Panc1 (cell line): Measurements from ENCODE around the gene ATXN2. TPM values are rescaled to one million over a fixed set of nuclear protein-coding genes. Genes with fewer than 3 reads are reported as not detected.

ENCODE experiments used
- ATAC-seq: fragments of 200-7000 bp; cut with Tn5 transposase; 2 replicates; pipeline ENCODE4 v1.9.1; 2020; ENCODE audit warnings: mild to moderate bottlenecking, moderate library complexity
- BruUV-seq: library from RNA; stranded (reverse); fragments of 400-500 nt; replicated peaks from 2 replicates; lab custom pipeline; 2021; lab: Mats Ljungman, UMichigan
- CTCF ChIA-PET: fragments of 300-600 bp; sonication (Branson Sonifier 250); formaldehyde crosslinking; loops from one replicate; lab custom pipeline; 2022; ENCODE audit warnings: antibody characterized with exemption; lab: Charles Lee
- POLR2A ChIA-PET: fragments of 300-600 bp; sonication (Branson Sonifier 250); formaldehyde crosslinking; loops from one replicate; lab custom pipeline; 2022; ENCODE audit warnings: antibody characterized with exemption; lab: Charles Lee
- DNase-seq: peaks from one replicate; pipeline ENCODE4 v3.0.0-alpha.2; 2010; ENCODE audit warnings: low read depth, low spot score
- H3K27ac ChIP-seq: 2 replicates; pipeline ENCODE4 v1.5.1; 2011; ENCODE audit warnings: mild to moderate bottlenecking, low read length, inconsistent platforms
- H3K27me3 ChIP-seq: fragments of 200-500 bp; sonication (Bioruptor generic); 2 replicates; pipeline ENCODE4 v1.6.0; 2014; ENCODE audit warnings: low read length, inconsistent platforms; ENCODE audit not compliant: control insufficient read depth, insufficient read depth
- H3K36me3 ChIP-seq: fragments of 200-500 bp; sonication (Bioruptor generic); 2 replicates; pipeline ENCODE4 v1.5.1; 2014; ENCODE audit warnings: inconsistent platforms, mild to moderate bottlenecking, low read length, moderate library complexity; ENCODE audit not compliant: control insufficient read depth, insufficient read depth
- H3K4me1 ChIP-seq: 2 replicates; pipeline ENCODE4 v1.5.1; 2011; ENCODE audit warnings: inconsistent platforms, mild to moderate bottlenecking, low read length, moderate library complexity; ENCODE audit not compliant: control insufficient read depth, insufficient read depth
- H3K4me3 ChIP-seq, 2 experiments: 2 replicates each; pipeline ENCODE4 v1.5.1; 2011 to 2012; ENCODE audit warnings: low read depth in 2 of 2, low read length in 2 of 2, mild to moderate bottlenecking in 2 of 2, inconsistent platforms in 1 of 2, moderate library complexity in 1 of 2
- H3K9me3 ChIP-seq: fragments of 200-500 bp; sonication (Bioruptor generic); 2 replicates; pipeline ENCODE4 v1.5.1; 2014; ENCODE audit warnings: low read depth, mild to moderate bottlenecking, inconsistent platforms, low read length, moderate library complexity; ENCODE audit not compliant: control insufficient read depth, insufficient read depth
- POLR2AphosphoS5 ChIP-seq: IDR thresholded peaks from 2 replicates; pipeline ENCODE4 v1.6.1; 2012; ENCODE audit warnings: mild to moderate bottlenecking, low read depth, low read length, moderate library complexity
- SIN3A ChIP-seq: IDR thresholded peaks from 2 replicates; pipeline ENCODE4 v1.6.1; 2012; ENCODE audit warnings: low read depth, mild to moderate bottlenecking, low read length, moderate library complexity, borderline replicate concordance; ENCODE audit not compliant: insufficient read depth
- TCF7L2 ChIP-seq: IDR thresholded peaks from 2 replicates; pipeline ENCODE4 v1.6.1; 2011; ENCODE audit warnings: mild to moderate bottlenecking, low read depth, low read length, inconsistent platforms
- in situ Hi-C: cut with HindIII; loops from 2 replicates; pipeline ENCODE4 v1.10.0; 2016; ENCODE audit warnings: low sequenced_read_pairs, low pct_unique_long_range_greater_than_20kb
- intact Hi-C: fragments of 100-400 bp; cut with micrococcal nuclease; formaldehyde crosslinking; loops from one replicate; pipeline ENCODE4 v1.10.0; 2022; ENCODE audit not compliant: unreplicated experiment
- total RNA-seq: library from RNA; stranded (reverse); gene quantifications from one replicate; pipeline ENCODE4 v1.2.1, GENCODE V29; 2021; ENCODE audit not compliant: unreplicated experiment
- TF ChIP-seq, protein P1 (sequence below): fragments of 450-650 bp; IDR thresholded peaks from 2 replicates; pipeline ENCODE4 v1.5.1; 2017; ENCODE audit warnings: mild to moderate bottlenecking
- TF ChIP-seq, protein P2 (sequence below), 2 experiments: IDR thresholded peaks; 2 replicates each; pipeline ENCODE4 v1.6.1; 2011 to 2012; ENCODE audit warnings: low read depth in 2 of 2, control low read depth in 1 of 2, low read length in 1 of 2, mild to moderate bottlenecking in 1 of 2, moderate library complexity in 1 of 2; ENCODE audit not compliant: insufficient read depth in 1 of 2

Gene ATXN2
- total RNA-seq, 1 experiment from 2014 or later = 77.6 TPM

DNA sequence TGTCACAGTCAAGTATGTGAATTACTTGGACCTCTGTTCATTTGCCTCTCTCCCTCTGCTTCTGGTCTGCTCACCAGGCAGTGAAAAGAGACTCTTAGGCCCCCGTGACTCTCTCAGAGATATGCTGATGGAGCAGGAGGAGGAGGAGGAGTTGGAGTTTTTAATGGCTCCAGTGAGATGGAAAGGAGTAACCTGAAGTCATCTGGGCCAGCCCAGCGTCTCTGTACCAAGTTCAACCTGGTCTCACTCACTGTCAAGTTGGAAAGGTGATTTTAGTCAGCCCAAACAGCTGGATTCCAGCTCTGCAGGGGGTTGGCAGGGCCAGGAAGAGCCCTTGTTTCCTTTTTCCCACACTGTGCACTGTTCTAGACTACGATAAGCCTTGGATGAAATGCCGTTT is 144.8 kb downstream of the ATXN2 start:
- H3K36me3 ChIP-seq = peaks cover 8% of the 10 kb centered on the region; the same call in 1 of the 2 replicates
- peaks cover 14% of the 10 kb centered on the region for H3K4me1 ChIP-seq
- in situ Hi-C loops = no loop called here
- no peak overlapping the region for H3K27ac ChIP-seq
- intact Hi-C loops = no loop called here
- H3K27me3 ChIP-seq = no peaks in the 10 kb centered on the region
- H3K9me3 ChIP-seq = no peaks in the 10 kb centered on the region
- ChIA-PET POLR2A (no interaction called here), CTCF (no interaction called here)
- no peak for ATAC-seq
- no peak for DNase-seq
- TF ChIP-seq POLR2AphosphoS5 (no peak), TCF7L2 (no peak), SIN3A (no peak)
- TF ChIP-seq, protein P1, sequence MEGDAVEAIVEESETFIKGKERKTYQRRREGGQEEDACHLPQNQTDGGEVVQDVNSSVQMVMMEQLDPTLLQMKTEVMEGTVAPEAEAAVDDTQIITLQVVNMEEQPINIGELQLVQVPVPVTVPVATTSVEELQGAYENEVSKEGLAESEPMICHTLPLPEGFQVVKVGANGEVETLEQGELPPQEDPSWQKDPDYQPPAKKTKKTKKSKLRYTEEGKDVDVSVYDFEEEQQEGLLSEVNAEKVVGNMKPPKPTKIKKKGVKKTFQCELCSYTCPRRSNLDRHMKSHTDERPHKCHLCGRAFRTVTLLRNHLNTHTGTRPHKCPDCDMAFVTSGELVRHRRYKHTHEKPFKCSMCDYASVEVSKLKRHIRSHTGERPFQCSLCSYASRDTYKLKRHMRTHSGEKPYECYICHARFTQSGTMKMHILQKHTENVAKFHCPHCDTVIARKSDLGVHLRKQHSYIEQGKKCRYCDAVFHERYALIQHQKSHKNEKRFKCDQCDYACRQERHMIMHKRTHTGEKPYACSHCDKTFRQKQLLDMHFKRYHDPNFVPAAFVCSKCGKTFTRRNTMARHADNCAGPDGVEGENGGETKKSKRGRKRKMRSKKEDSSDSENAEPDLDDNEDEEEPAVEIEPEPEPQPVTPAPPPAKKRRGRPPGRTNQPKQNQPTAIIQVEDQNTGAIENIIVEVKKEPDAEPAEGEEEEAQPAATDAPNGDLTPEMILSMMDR = no peak
- TF ChIP-seq, protein P2, sequence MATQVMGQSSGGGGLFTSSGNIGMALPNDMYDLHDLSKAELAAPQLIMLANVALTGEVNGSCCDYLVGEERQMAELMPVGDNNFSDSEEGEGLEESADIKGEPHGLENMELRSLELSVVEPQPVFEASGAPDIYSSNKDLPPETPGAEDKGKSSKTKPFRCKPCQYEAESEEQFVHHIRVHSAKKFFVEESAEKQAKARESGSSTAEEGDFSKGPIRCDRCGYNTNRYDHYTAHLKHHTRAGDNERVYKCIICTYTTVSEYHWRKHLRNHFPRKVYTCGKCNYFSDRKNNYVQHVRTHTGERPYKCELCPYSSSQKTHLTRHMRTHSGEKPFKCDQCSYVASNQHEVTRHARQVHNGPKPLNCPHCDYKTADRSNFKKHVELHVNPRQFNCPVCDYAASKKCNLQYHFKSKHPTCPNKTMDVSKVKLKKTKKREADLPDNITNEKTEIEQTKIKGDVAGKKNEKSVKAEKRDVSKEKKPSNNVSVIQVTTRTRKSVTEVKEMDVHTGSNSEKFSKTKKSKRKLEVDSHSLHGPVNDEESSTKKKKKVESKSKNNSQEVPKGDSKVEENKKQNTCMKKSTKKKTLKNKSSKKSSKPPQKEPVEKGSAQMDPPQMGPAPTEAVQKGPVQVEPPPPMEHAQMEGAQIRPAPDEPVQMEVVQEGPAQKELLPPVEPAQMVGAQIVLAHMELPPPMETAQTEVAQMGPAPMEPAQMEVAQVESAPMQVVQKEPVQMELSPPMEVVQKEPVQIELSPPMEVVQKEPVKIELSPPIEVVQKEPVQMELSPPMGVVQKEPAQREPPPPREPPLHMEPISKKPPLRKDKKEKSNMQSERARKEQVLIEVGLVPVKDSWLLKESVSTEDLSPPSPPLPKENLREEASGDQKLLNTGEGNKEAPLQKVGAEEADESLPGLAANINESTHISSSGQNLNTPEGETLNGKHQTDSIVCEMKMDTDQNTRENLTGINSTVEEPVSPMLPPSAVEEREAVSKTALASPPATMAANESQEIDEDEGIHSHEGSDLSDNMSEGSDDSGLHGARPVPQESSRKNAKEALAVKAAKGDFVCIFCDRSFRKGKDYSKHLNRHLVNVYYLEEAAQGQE (IDR thresholded peaks at IDR 0.05; ENCODE audit: insufficient read depth in 1 of 2, low read depth in 2 of 2, low read length in 1 of 2) = no peak
- H3K4me3 ChIP-seq = no peak overlapping the region
- no TSS peak for BruUV-seq

DNA sequence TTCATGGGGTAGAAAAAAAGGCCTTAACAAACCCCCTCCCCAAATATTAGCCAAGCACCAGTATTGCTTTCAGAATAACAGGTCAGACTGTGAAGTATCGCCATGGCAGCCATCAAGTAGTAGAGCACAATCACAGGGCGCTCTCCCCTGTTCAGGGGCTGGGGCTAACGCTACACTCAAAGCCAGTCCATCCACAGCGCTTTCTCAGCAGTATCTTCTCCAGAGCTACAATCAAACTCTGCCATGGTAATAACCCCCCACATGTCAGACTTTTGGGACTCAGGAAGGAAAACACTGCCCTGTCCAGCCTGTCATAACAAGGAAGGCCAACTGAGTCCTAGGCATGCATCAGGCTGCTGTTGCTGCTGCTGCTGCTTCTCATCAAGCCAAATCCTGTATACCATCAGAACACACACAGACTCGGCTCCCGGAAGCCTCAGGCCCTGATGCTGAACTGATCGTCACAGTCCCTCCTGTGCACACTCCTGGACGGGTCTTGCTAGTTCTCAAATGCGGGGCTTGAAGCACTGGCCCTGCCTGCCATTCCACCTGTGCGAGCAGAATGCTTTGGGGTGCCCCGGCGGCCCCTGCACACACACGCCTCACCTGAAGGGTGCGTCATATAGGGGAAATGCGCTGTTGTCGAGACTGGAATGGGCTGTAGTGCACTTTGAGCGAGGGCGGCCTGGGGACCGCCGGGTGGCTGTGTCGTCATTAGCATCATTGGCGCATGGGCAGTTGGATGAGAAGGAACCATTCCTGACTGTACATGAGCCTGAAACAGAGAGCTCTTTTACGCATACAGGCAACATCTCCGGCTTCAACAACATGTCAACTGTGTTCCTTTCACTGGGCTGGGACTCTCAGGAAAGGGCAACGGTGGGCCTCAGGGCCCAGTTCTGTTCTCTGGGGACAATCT is 145.8 kb downstream of the ATXN2 start:
- H3K9me3 ChIP-seq = no peaks in the 10 kb centered on the region
- peak; percentile 5; the same call in 1 of the 2 replicates for ATAC-seq
- in situ Hi-C loops = no loop called here
- BruUV-seq = no TSS peak
- no peak overlapping the region for H3K27ac ChIP-seq
- H3K4me3 ChIP-seq = no peak overlapping the region
- ChIA-PET POLR2A (no interaction called here), CTCF (no interaction called here)
- H3K36me3 ChIP-seq = peaks cover 8% of the 10 kb centered on the region; the same call in 1 of the 2 replicates
- no peak for TF ChIP-seq TCF7L2
- TF ChIP-seq, protein P2 (IDR thresholded peaks at IDR 0.05; ENCODE audit: insufficient read depth in 1 of 2, low read depth in 2 of 2, low read length in 1 of 2) = no peak
- no peak for TF ChIP-seq SIN3A
- TF ChIP-seq, protein P1 = no peak
- no peak; the same call in 1 of the 2 replicates for TF ChIP-seq POLR2AphosphoS5
- H3K27me3 ChIP-seq = no peaks in the 10 kb centered on the region
- peaks cover 18% of the 10 kb centered on the region for H3K4me1 ChIP-seq
- DNase-seq = no peak
- intact Hi-C loops = no loop called here
